IMR-90 (cell line): ENCODE results near the gene TRAPPC3. TPM values are rescaled to one million over a fixed set of nuclear protein-coding genes. Genes with fewer than 3 reads are reported as not detected.
A peak's percentile ranks its signal among the peaks of the same experiment; 100 is the strongest.

Experiments
- ATAC-seq: fragments of 200-7000 bp; cut with Tn5 transposase; 2 replicates; pipeline ENCODE4 v1.9.1; 2020; ENCODE audit warnings: low read depth, mild to moderate bottlenecking, moderate library complexity
- BruUV-seq: library from RNA; stranded (reverse); fragments of 400-500 nt; replicated peaks from 2 replicates; lab custom pipeline; 2021; lab: Mats Ljungman, UMichigan
- CTCF ChIA-PET: fragments of 300-600 bp; formaldehyde crosslinking; extraction: SDS; loops from one replicate; lab custom pipeline; 2021; ENCODE audit warnings: antibody characterized with exemption; lab: Yijun Ruan, JAX
- POLR2A ChIA-PET: fragments of 300-600 bp; sonication (Branson Sonifier 250); formaldehyde crosslinking; loops from one replicate; lab custom pipeline; 2022; ENCODE audit warnings: antibody characterized with exemption; ENCODE audit not compliant: unreplicated experiment; lab: Charles Lee
- DNase-seq: peaks from one replicate; pipeline ENCODE4 v3.0.0; 2013
- H2AFZ ChIP-seq: replicated peaks from 2 replicates; pipeline ENCODE3; 2013; ENCODE audit warnings: low read length, mild to moderate bottlenecking; ENCODE audit not compliant: poor library complexity
- H2AK5ac ChIP-seq: 2 replicates; pipeline ENCODE4 v1.6.1; 2013; ENCODE audit warnings: low read depth, low read length, inconsistent platforms
- H2AK9ac ChIP-seq: replicated peaks from 2 replicates; pipeline ENCODE3; 2013; ENCODE audit warnings: mild to moderate bottlenecking, low read depth, low read length, moderate library complexity; ENCODE audit not compliant: poor library complexity
- H2BK120ac ChIP-seq: 2 replicates; pipeline ENCODE4 v1.6.1; 2013; ENCODE audit warnings: low read depth, low read length, inconsistent platforms
- H2BK15ac ChIP-seq: 3 replicates; pipeline ENCODE4 v1.6.1; 2013; ENCODE audit warnings: low read depth, low read length, inconsistent platforms
- H2BK20ac ChIP-seq: 2 replicates; pipeline ENCODE4 v1.6.1; 2013; ENCODE audit warnings: low read depth, mild to moderate bottlenecking, inconsistent platforms, low read length, moderate library complexity
- H2BK5ac ChIP-seq: 2 replicates; pipeline ENCODE4 v1.6.1; 2013; ENCODE audit warnings: mild to moderate bottlenecking, low read depth, low read length, inconsistent platforms; ENCODE audit not compliant: poor library complexity, severe bottlenecking
- H3K14ac ChIP-seq: replicated peaks from 2 replicates; pipeline ENCODE4 v1.6.1; 2013; ENCODE audit warnings: low read depth, low read length, inconsistent platforms
- H3K18ac ChIP-seq: 2 replicates; pipeline ENCODE4 v1.6.1; 2013; ENCODE audit warnings: low read depth, low read length, control low read depth
- H3K23ac ChIP-seq: 2 replicates; pipeline ENCODE4 v1.6.1; 2013; ENCODE audit warnings: low read depth, low read length, inconsistent platforms
- H3K27ac ChIP-seq: 2 replicates; pipeline ENCODE4 v1.5.1; 2013; ENCODE audit warnings: mild to moderate bottlenecking, control low read depth, low read length; ENCODE audit not compliant: insufficient read depth
- H3K27me3 ChIP-seq: 2 replicates; pipeline ENCODE4 v1.6.1; 2013; ENCODE audit warnings: low read length; ENCODE audit not compliant: control insufficient read depth, insufficient read depth
- H3K36me3 ChIP-seq: 2 replicates; pipeline ENCODE4 v1.6.1; 2013; ENCODE audit warnings: low read length, mixed read lengths; ENCODE audit not compliant: control insufficient read depth, insufficient read depth
- H3K4ac ChIP-seq: 2 replicates; pipeline ENCODE4 v1.6.1; 2013; ENCODE audit warnings: low read depth, low read length, inconsistent platforms
- H3K4me1 ChIP-seq: 2 replicates; pipeline ENCODE4 v1.6.1; 2013; ENCODE audit warnings: low read length, mixed read lengths; ENCODE audit not compliant: control insufficient read depth, insufficient read depth
- H3K4me2 ChIP-seq: 2 replicates; pipeline ENCODE4 v1.6.1; 2013; ENCODE audit warnings: low read depth, mild to moderate bottlenecking, control low read depth, low read length, moderate library complexity
- H3K4me3 ChIP-seq: 2 replicates; pipeline ENCODE4 v1.5.1; 2013; ENCODE audit warnings: low read depth, mild to moderate bottlenecking, control low read depth, low read length, moderate library complexity; ENCODE audit not compliant: insufficient read depth
- H3K56ac ChIP-seq: 2 replicates; pipeline ENCODE4 v1.6.1; 2013; ENCODE audit warnings: low read length, inconsistent platforms; ENCODE audit not compliant: insufficient read depth; ENCODE audit errors: extremely low read depth
- H3K79me1 ChIP-seq, 2 experiments: 2 replicates each; pipeline ENCODE4 v1.6.1; 2013; ENCODE audit warnings: low read length in 2 of 2, inconsistent platforms in 1 of 2, low read depth in 1 of 2
- H3K9ac ChIP-seq: 2 replicates; pipeline ENCODE4 v1.6.1; 2013; ENCODE audit warnings: low read depth, low read length, control low read depth
- H3K9me1 ChIP-seq: 2 replicates; pipeline ENCODE4 v1.6.1; 2013; ENCODE audit warnings: low read length, inconsistent platforms; ENCODE audit not compliant: insufficient read depth
- H3K9me3 ChIP-seq: 2 replicates; pipeline ENCODE4 v1.6.1; 2013; ENCODE audit warnings: low read length; ENCODE audit not compliant: control insufficient read depth, insufficient read depth
- H4K20me1 ChIP-seq: 2 replicates; pipeline ENCODE4 v1.6.1; 2013; ENCODE audit warnings: low read length, inconsistent platforms; ENCODE audit not compliant: insufficient read depth
- H4K5ac ChIP-seq: 2 replicates; pipeline ENCODE4 v1.6.1; 2013; ENCODE audit warnings: mild to moderate bottlenecking, low read depth, low read length, control low read depth
- H4K8ac ChIP-seq, 2 experiments: 2 replicates each; pipeline ENCODE4 v1.6.1; 2013; ENCODE audit warnings: low read depth in 2 of 2, low read length in 2 of 2, control low read depth in 1 of 2, inconsistent platforms in 1 of 2
- H4K91ac ChIP-seq: 2 replicates; pipeline ENCODE4 v1.6.1; 2013; ENCODE audit warnings: low read depth, low read length, inconsistent platforms; ENCODE audit not compliant: insufficient read depth
- CHD1 ChIP-seq: IDR thresholded peaks from 2 replicates; pipeline ENCODE4 v1.6.1; 2012; ENCODE audit warnings: low read depth, low read length, improper control_type of control experiment
- RFX5 ChIP-seq: IDR thresholded peaks from 2 replicates; pipeline ENCODE4 v1.8.0; 2012; ENCODE audit warnings: low read depth, mild to moderate bottlenecking, low read length, moderate library complexity
- SMC3 ChIP-seq: fragments of 150-350 bp; IDR thresholded peaks from 2 replicates; pipeline ENCODE4 v1.6.1; 2016; ENCODE audit warnings: low read depth, mild to moderate bottlenecking, antibody characterized with exemption, low read length, moderate library complexity
- WGBS, 2 experiments: methylation state at CpG; one replicate each; pipeline versions ENCODE4 v1.1.5 to v1.1.7; 2013; ENCODE audit warnings: missing lambda C conversion rate in 2 of 2; ENCODE audit not compliant: insufficient read length in 1 of 2; ENCODE audit errors: extremely low coverage in 2 of 2; 5-methylcytosine and 5-hydroxymethylcytosine counted together
- dilution Hi-C: fragments of 300-500 bp; cut with HindIII; formaldehyde crosslinking; loops from one replicate; pipeline ENCODE4 v1.14.3; 2018; ENCODE audit warnings: low sequenced_read_pairs; ENCODE audit not compliant: unreplicated experiment
- in situ Hi-C: fragments of 300-500 bp; cut with MboI; formaldehyde crosslinking; loops from 3 replicates; pipeline ENCODE4 v1.14.3; 2019; ENCODE audit warnings: low sequenced_read_pairs, inconsistent platforms, mixed read lengths
- intact Hi-C: fragments of 100-400 bp; cut with micrococcal nuclease; formaldehyde crosslinking; loops from 2 replicates; pipeline ENCODE4 v1.10.0; 2022
- polyA plus RNA-seq, 3 experiments: library from polyadenylated mRNA; depleted of rRNA; stranded (reverse); fragments of >200 nt; gene quantifications; 2 replicates each; pipeline ENCODE4 v1.2.3, GENCODE V29; 2012; ENCODE audit warnings: low replicate concordance in 1 of 3
- total RNA-seq: library from RNA; depleted of rRNA; stranded (reverse); fragments of >200 nt; gene quantifications from 2 replicates; pipeline ENCODE4 v1.2.3, GENCODE V29; 2012
- TF ChIP-seq, protein P1 (sequence below): fragments of 150-350 bp; IDR thresholded peaks from 2 replicates; pipeline ENCODE4 v1.6.1; 2017; ENCODE audit warnings: mild to moderate bottlenecking, antibody characterized with exemption, low read length, low read depth

TRAPPC3 gene
- total and polyA plus RNA-seq, 2 of the 4 experiments (the other 2 are of a cell fraction): 76.0 to 77.8 TPM

DNA sequence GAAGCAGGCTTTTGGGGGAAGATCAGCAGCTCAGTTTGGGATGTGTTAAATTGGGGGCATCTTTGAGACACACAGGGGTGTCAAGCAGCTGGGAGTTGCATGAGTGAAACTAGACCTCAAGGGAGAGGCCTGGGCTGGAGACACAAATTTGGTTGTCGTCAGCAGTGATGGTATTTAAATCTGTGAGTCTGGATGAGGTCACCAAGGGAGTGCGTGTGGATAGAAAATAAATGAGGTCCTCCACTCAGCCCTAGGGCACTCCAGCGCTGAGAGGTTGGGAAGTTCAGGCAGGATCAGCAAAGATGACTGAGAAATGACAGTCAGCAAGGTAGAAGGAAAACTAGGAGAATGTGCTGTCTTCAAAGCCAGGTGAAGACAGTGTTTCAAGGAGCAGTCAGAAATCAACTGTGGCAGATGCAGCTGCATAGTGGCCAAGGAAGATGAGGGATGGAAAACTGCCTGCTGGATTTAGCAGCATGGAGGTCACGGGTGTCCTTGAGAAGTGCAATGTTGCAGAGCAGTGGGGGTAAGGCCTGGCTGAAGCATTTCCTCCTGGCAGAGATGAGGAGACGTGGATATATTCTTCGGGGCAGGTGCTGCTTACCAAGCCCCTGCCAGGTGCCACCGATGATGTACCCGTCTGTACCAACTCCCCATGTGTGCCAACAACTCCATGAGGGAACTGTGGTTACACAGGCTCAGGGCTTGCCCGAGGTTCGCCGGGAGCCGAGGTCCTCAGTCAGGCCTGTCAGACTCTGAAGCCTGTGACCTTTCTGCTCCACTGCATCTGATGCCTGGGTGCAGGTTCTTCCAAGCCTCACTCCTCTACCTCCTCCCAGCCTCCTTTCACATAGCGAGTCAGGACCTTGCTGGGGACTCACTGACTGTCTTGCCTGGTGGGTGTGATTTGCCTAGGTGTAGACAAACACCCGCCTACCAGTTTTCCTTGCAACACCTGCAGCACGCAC lies 17.9 kb upstream of the TRAPPC3 start:
- Histone ChIP-seq H3K23ac (no peak overlapping the region), H2AK5ac (no peak overlapping the region), H3K27ac (no peak overlapping the region), H4K20me1 (peaks cover 93% of the 10 kb centered on the region), H3K14ac (no peak overlapping the region), H2AK9ac (no peak overlapping the region), H3K4ac (no peak overlapping the region), H2BK20ac (no peak overlapping the region), H3K9ac (no peak overlapping the region), H3K27me3 (no peaks in the 10 kb centered on the region), H3K79me1 (peaks cover 10 to 59% of the 10 kb centered on the region in 2 experiments; a peak in 3 of 4 replicates), H3K18ac (no peak overlapping the region), H2BK120ac (no peak overlapping the region), H3K36me3 (peaks cover 28% of the 10 kb centered on the region), H2BK5ac (no peak overlapping the region), H4K8ac (no peak overlapping the region), H3K4me1 (peaks cover 3% of the 10 kb centered on the region), H3K4me2 (no peak overlapping the region), H3K9me3 (no peaks in the 10 kb centered on the region), H3K4me3 (no peak overlapping the region), H4K91ac (no peak overlapping the region), H3K9me1 (peaks cover 13% of the 10 kb centered on the region; the same call in 1 of the 2 replicates), H2BK15ac (no peak overlapping the region), H4K5ac (no peak overlapping the region), H3K56ac (no peak overlapping the region), H2AFZ (no peak overlapping the region)
- TF ChIP-seq SMC3: no peak
- no peak for TF ChIP-seq RFX5
- TF ChIP-seq, protein P1, sequence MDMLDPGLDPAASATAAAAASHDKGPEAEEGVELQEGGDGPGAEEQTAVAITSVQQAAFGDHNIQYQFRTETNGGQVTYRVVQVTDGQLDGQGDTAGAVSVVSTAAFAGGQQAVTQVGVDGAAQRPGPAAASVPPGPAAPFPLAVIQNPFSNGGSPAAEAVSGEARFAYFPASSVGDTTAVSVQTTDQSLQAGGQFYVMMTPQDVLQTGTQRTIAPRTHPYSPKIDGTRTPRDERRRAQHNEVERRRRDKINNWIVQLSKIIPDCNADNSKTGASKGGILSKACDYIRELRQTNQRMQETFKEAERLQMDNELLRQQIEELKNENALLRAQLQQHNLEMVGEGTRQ: no peak
- TF ChIP-seq CHD1: no peak
- ATAC-seq (peak; percentile 64), DNase-seq (peak; percentile 79)
- ChIA-PET CTCF (interaction anchor here (1.7 kb wide), 1 partner anchor 17 kb away, joined by 3 read pairs; no protein-coding TSS in a partner anchor), POLR2A (no interaction called here)
- intact Hi-C loops (no loop called here), in situ Hi-C loops (no loop called here), dilution Hi-C loops (no loop called here)
- WGBS, 2 experiments: 85% methylated on average over 4 of the region's 15 CpGs; no CpG with 5 or more reads in 1 of the 2 experiments
- BruUV-seq: no TSS peak
